ENCODE measurements around the gene FADS6. TPM values are rescaled to one million over a fixed set of nuclear protein-coding genes. Genes with fewer than 3 reads are reported as not detected.

Gene FADS6
- total RNA-seq, 2 experiments from 2014 or later, result not detected

GRCh38 chr17:74893936-74894671 is 671 bp upstream of the FADS6 start:
- Mint-ChIP-seq H3K4me1 (peaks cover 2% of the 10 kb centered on the region), H3K9me3 (no peaks in the 10 kb centered on the region), H3K27me3 (peaks cover 57% of the 10 kb centered on the region), H3K4me3 (no peak overlapping the region), H3K36me3 (ENCODE audit: low read depth) (no peaks in the 10 kb centered on the region), H3K27ac (no peak overlapping the region)
- no peak for DNase-seq
- CTCF ChIA-PET, result no interaction called here
- POLR2A ChIA-PET, result interaction anchor here (1.0 kb wide), 1 partner anchor 21 kb away, joined by 4 read pairs; the partner anchor contains the start of gene FDXR

DNA sequence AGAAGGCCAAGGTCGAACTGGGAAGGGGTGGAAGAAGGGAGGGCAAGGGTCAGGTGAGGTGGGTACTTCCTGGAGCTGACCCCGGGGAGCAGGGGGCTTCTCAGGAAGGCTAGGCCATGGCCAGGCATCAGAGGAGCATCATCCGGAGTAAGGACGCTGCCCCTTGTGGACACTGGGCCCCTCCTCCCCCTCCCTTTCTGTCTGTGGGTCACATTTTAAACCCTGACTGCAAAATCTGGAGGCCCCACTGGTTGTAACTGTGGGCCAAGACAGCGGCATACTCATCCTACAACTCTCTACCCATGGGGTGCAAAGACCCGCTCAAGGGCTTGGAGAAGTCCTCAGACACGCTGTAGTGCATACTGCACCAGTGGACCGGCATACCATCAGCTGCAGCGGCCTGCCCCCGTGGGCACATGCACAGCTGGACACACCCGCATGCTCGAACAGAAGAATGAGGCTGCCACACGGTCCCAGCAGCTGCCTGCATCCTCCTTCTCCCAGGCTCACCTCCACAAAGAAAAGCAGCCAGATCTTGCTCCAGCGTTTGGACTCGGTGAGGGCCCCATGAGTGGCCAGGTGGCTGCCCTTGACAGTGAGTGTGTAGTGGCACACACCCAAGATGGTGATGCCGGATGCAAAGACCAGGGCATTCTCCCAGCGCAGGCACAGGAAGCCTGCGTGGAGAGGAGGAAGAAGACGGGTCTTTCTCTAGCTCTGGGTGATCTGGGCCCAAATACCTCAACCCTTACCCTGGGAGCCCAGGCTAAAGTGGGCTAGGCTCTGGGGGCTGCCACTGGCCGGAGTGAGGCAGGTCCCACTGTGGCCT is 1.2 kb downstream of the FADS6 start:
- H3K9me3 Mint-ChIP-seq, result no peaks in the 10 kb centered on the region
- POLR2A ChIA-PET, result no interaction called here
- H3K27ac Mint-ChIP-seq, result no peak overlapping the region
- no peaks in the 10 kb centered on the region for H3K36me3 Mint-ChIP-seq (ENCODE audit: low read depth)
- no peak overlapping the region for H3K4me3 Mint-ChIP-seq
- CTCF ChIA-PET, result no interaction called here
- DNase-seq, result no peak
- peaks cover 2% of the 10 kb centered on the region for H3K4me1 Mint-ChIP-seq
- peaks cover 53% of the 10 kb centered on the region for H3K27me3 Mint-ChIP-seq

DNA sequence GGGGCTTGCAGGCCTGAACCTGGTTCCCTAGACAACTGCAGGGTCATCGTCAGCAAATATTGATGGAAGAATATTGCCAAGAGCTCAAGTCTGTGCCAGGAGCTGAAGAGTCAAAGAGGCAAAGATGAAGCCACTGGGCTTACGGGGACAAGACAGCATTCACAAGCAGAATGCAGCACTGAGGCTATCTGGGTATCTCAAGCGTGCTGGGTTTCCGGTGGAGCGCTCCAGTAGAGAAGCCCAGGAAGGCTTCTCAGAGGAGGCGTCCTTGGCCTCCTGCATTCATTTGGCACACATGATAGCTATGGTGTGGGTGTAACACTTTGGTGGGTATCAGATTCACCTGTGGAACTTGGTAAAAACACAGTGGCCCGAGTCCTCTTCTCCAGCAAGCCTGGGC is 2.9 kb downstream of the FADS6 start:
- Mint-ChIP-seq H3K27me3 (peaks cover 47% of the 10 kb centered on the region), H3K4me3 (no peak overlapping the region), H3K27ac (no peak overlapping the region), H3K4me1 (peaks cover 2% of the 10 kb centered on the region), H3K9me3 (no peaks in the 10 kb centered on the region), H3K36me3 (ENCODE audit: low read depth) (no peaks in the 10 kb centered on the region)
- ChIA-PET CTCF (interaction anchor here (1.2 kb wide), 1 partner anchor 67 kb away, joined by 3 read pairs; no protein-coding TSS in a partner anchor), POLR2A (interaction anchor here (0.9 kb wide), 1 partner anchor 18 kb away, joined by 4 read pairs; the partner anchor contains the start of gene FDXR)
- no peak for DNase-seq

- Mint-ChIP-seq H3K27me3 (peaks cover 38% of the 10 kb centered on the region), H3K36me3 (ENCODE audit: low read depth) (no peaks in the 10 kb centered on the region), H3K27ac (no peak overlapping the region), H3K4me1 (no peaks in the 10 kb centered on the region), H3K9me3 (no peaks in the 10 kb centered on the region), H3K4me3 (no peak overlapping the region)
- POLR2A ChIA-PET, result interaction anchor here (1.5 kb wide), 1 partner anchor 15 kb away, joined by 4 read pairs; the partner anchor contains the start of gene FDXR
- CTCF ChIA-PET, result no interaction called here
- no peak for DNase-seq
Measured at GRCh38 chr17:74888469-74888868, 5.0 kb downstream of the FADS6 start.

DNA sequence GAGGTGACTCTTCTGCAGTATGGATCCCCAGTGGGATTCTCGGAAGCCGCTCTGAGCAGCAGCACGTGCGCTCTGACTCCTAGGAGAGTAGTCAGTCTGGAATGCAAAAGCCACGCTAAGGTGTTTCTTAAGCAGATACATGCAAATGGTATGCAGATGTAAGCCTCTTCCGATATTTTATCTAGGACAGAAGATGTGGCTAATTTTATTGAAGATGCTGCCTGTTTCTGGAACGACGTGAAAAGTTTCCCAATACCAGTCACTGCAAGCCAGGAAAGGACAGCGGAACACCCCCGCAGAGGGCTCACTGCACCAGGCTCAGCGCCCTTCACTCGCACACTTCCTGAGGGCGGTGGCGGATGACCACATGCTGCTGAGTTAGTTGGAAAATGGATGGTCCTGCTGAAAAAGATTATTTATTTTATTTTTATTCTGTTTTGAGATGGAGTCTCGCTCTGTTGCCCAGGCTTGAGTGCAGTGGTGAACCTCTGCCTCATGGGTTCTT is 10.1 kb downstream of the FADS6 start:
- Mint-ChIP-seq H3K4me1 (no peaks in the 10 kb centered on the region), H3K4me3 (no peak overlapping the region), H3K36me3 (ENCODE audit: low read depth) (no peaks in the 10 kb centered on the region), H3K9me3 (no peaks in the 10 kb centered on the region), H3K27me3 (peaks cover 20% of the 10 kb centered on the region), H3K27ac (no peak overlapping the region)
- ChIA-PET CTCF (no interaction called here), POLR2A (no interaction called here)
- no peak for DNase-seq

DNA sequence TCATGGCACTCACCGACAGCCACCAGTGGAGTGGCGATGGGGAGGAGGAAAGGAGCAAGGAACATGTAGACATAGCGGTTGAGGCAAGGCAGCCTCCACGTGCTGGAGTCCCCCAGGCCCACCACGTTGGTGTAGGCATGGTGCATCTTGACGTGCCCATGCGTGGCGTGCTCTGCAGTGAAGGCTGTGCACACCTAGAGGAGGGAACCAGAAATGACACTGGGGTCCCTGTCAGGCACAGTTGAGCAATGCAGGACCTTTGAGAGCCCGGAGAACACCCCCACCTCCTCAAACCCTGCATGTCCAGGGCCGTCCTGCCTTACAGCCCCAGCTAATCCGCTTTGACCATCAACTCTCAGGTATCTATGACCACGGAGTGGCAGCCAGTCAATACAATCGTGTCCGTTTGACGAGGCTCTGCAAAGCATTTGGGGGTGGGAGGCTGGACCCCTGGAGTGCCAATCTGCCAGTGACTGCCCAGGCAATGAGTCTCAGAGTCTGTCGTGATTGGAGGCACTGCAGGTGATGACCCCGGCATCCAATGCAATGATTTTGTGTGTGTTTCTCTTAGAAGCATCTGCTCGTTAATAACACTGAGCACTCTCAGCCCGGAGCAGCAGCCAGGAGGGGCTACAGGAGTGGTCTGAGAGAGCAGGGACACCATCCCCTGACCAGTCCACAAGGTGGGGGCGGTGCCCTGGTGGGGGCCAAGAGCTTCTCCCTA is 10.8 kb downstream of the FADS6 start:
- CTCF ChIA-PET, result no interaction called here
- Mint-ChIP-seq H3K4me1 (no peaks in the 10 kb centered on the region), H3K4me3 (no peak overlapping the region), H3K27me3 (peaks cover 20% of the 10 kb centered on the region), H3K27ac (no peak overlapping the region), H3K36me3 (ENCODE audit: low read depth) (no peaks in the 10 kb centered on the region), H3K9me3 (no peaks in the 10 kb centered on the region)
- POLR2A ChIA-PET, result no interaction called here
- no peak for DNase-seq

- ChIA-PET POLR2A (interaction anchor here (0.6 kb wide), 1 partner anchor 143 kb away, joined by 3 read pairs; no protein-coding TSS in a partner anchor), CTCF (interaction anchor here (0.7 kb wide), 1 partner anchor 16 kb away, joined by 4 read pairs; no protein-coding TSS in a partner anchor)
- H3K27ac Mint-ChIP-seq, result no peak overlapping the region
- H3K4me3 Mint-ChIP-seq, result no peak overlapping the region
- H3K36me3 Mint-ChIP-seq (ENCODE audit: low read depth), result no peaks in the 10 kb centered on the region
- H3K9me3 Mint-ChIP-seq, result no peaks in the 10 kb centered on the region
- peaks cover 13% of the 10 kb centered on the region for H3K27me3 Mint-ChIP-seq
- no peaks in the 10 kb centered on the region for H3K4me1 Mint-ChIP-seq
- DNase-seq, result no peak
Measured at GRCh38 chr17:74881073-74881472, 12.4 kb downstream of the FADS6 start.

DNA sequence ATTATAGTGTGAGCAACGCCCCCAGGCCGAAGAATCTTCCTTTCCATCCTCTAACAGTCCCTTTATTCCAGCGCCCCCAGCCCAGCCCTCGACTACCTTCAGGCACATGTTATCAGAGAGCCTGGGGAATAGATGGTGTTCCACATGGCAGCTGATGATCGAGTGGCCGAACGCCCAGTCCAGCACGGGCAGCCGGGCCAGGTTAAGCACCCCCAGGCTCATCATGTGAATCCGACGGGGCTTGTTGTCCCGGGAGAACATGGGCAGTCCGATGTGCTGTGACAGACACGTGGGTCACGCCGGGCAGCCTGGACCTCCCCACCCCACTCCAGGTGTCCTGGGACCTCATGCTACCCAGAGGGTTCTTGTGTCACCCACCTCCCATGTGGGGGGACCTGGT is 14.1 kb downstream of the FADS6 start:
- CTCF ChIA-PET, result interaction anchor here (0.7 kb wide), 1 partner anchor 110 kb away, joined by 3 read pairs; no protein-coding TSS in a partner anchor
- peaks cover 3% of the 10 kb centered on the region for H3K4me1 Mint-ChIP-seq

DNA sequence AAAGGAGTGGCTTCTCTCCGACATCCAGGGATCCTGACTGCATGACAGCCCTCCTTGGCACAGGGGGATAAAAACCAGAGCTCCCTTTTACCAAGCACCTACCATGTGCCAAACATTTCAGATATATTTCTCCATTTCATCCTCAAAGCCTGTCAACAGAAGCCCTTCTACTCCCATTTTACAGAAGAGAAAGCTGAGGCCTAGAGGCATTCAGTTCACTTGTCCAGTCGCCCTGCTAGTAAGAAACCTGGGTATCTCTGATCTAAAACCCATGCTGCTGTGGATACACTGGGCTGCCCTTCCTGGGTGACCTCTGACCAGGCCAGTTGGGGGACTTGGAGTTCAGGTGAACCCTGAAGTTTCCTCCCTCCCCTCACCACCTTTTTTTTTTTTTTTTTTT is 14.8 kb downstream of the FADS6 start:
- no peaks in the 10 kb centered on the region for H3K9me3 Mint-ChIP-seq
- H3K36me3 Mint-ChIP-seq (ENCODE audit: low read depth), result no peaks in the 10 kb centered on the region
- POLR2A ChIA-PET, result no interaction called here
- H3K27ac Mint-ChIP-seq, result no peak overlapping the region
- H3K4me3 Mint-ChIP-seq, result no peak overlapping the region
- peaks cover 9% of the 10 kb centered on the region for H3K4me1 Mint-ChIP-seq
- CTCF ChIA-PET, result interaction anchor here (0.7 kb wide), 1 partner anchor 109 kb away, joined by 3 read pairs; no protein-coding TSS in a partner anchor
- DNase-seq, result no peak
- peaks cover 3% of the 10 kb centered on the region for H3K27me3 Mint-ChIP-seq

More for the DNA sequence above, 14.1 kb downstream of the FADS6 start:
- DNase-seq, result no peak
- H3K27ac Mint-ChIP-seq, result no peak overlapping the region
- no peak overlapping the region for H3K4me3 Mint-ChIP-seq
- H3K36me3 Mint-ChIP-seq (ENCODE audit: low read depth), result no peaks in the 10 kb centered on the region
- peaks cover 3% of the 10 kb centered on the region for H3K27me3 Mint-ChIP-seq
- no peaks in the 10 kb centered on the region for H3K9me3 Mint-ChIP-seq
- POLR2A ChIA-PET, result no interaction called here

- no peak overlapping the region for H3K4me3 Mint-ChIP-seq
- CTCF ChIA-PET, result interaction anchor here (0.6 to 0.7 kb wide), 2 partner anchors 10 to 359 kb away, joined by 3 read pairs; no protein-coding TSS in a partner anchor
- H3K36me3 Mint-ChIP-seq (ENCODE audit: low read depth), result no peaks in the 10 kb centered on the region
- no peak for DNase-seq
- H3K27me3 Mint-ChIP-seq, result peaks cover 3% of the 10 kb centered on the region
- no peaks in the 10 kb centered on the region for H3K9me3 Mint-ChIP-seq
- H3K27ac Mint-ChIP-seq, result no peak overlapping the region
- POLR2A ChIA-PET, result no interaction called here
- peaks cover 12% of the 10 kb centered on the region for H3K4me1 Mint-ChIP-seq
Measured at GRCh38 chr17:74877592-74878548, 15.6 kb downstream of the FADS6 start.

GRCh38 chr17:74875977-74876593 is 17.3 kb downstream of the FADS6 start:
- no peaks in the 10 kb centered on the region for H3K9me3 Mint-ChIP-seq
- H3K4me3 Mint-ChIP-seq, result no peak overlapping the region
- peaks cover 27% of the 10 kb centered on the region for H3K4me1 Mint-ChIP-seq
- no peak for DNase-seq
- H3K27ac Mint-ChIP-seq, result no peak overlapping the region
- H3K36me3 Mint-ChIP-seq (ENCODE audit: low read depth), result peaks cover 3% of the 10 kb centered on the region
- ChIA-PET CTCF (interaction anchor here (2.1 to 3.9 kb wide), 2 partner anchors 12 to 85 kb away, joined by 5 to 18 read pairs; no protein-coding TSS in a partner anchor), POLR2A (no interaction called here)
- peaks cover 3% of the 10 kb centered on the region for H3K27me3 Mint-ChIP-seq
